ENCODE results near the gene CBR4. TPM values are rescaled to one million over a fixed set of nuclear protein-coding genes. Genes with fewer than 3 reads are reported as not detected.

The CBR4 gene
- total and polyA plus RNA-seq, 2 experiments from 2014 or later, result 36.9 to 38.1 TPM

- TF ChIP-seq CREB1 (CRISPR knock-in tag; IDR thresholded peaks at IDR 0.05; ENCODE audit: low read depth) (no peak), JUNB (IDR thresholded peaks at IDR 0.05; ENCODE audit: unreplicated experiment) (no peak)
Observed at GRCh38 chr4:169012049-169012448, 2.0 kb upstream of the CBR4 start (continued).

DNA sequence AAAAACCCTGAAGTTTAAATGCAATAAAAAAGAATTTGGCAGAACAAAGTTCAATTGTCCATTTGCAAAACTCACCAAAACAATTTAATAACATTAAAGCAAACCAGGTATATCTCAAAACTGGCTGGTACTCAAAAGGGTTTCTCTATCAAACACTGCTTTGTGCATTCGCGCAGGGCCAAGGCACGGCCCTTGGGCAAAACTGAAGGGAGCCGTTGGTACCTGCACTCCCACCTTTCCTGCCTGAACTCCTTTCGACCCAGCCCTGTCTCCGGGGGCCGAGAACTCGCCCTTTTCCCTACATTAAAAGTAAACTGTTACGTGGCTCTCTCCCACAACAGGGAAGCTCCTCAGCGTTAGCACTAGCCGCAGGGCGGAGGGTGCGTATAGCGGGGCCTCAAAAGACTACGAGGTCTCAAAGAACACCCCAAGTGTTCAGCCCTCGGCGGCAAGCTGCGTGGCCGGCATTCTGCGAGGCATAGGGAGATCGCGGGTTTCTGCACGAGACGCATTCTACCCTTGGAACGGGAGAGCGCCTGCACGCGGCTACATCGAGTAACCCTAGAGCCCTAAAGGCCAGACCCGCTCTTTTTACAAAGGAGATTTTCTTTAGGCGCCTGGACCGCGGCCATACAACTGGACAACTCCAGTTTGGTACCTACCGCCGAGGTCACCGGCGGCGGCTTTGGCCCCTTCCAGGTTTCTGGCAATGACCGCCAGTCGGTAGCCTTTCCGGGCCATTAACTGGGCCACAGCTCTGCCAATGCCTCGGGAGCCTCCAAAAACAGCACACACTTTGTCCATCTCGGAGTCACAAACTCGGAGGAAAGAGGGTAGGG lies 550 bp downstream of the CBR4 start:
- peak overlapping the region; percentile 89 for H3K27ac ChIP-seq (ENCODE audit: low read depth)
- no peaks in the 10 kb centered on the region for H3K9me2 ChIP-seq (ENCODE audit: insufficient read depth)
- TF ChIP-seq, protein P1, sequence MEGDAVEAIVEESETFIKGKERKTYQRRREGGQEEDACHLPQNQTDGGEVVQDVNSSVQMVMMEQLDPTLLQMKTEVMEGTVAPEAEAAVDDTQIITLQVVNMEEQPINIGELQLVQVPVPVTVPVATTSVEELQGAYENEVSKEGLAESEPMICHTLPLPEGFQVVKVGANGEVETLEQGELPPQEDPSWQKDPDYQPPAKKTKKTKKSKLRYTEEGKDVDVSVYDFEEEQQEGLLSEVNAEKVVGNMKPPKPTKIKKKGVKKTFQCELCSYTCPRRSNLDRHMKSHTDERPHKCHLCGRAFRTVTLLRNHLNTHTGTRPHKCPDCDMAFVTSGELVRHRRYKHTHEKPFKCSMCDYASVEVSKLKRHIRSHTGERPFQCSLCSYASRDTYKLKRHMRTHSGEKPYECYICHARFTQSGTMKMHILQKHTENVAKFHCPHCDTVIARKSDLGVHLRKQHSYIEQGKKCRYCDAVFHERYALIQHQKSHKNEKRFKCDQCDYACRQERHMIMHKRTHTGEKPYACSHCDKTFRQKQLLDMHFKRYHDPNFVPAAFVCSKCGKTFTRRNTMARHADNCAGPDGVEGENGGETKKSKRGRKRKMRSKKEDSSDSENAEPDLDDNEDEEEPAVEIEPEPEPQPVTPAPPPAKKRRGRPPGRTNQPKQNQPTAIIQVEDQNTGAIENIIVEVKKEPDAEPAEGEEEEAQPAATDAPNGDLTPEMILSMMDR (conservative IDR thresholded peaks at IDR 0.05; ENCODE audit: low read depth in 2 of 2), result peak; percentile 36 to 39
- TF ChIP-seq STAT1 (IDR thresholded peaks at IDR 0.05; ENCODE audit: unreplicated experiment) (no peak), NANOG (IDR thresholded peaks at IDR 0.05; ENCODE audit: borderline replicate concordance) (no peak)
- Mint-ChIP-seq H3K27me3 (ENCODE audit: insufficient read depth, low read depth, poor library complexity) (peaks cover 4% of the 10 kb centered on the region), H3K27ac (peak overlapping the region; percentile 95), H3K4me3 (peak overlapping the region; percentile 94), H3K4me1 (peaks cover 30% of the 10 kb centered on the region), H3K36me3 (ENCODE audit: low read depth) (peaks cover 16% of the 10 kb centered on the region), H3K9me3 (no peaks in the 10 kb centered on the region)
- ATAC-seq (peak; percentile 72), DNase-seq (ENCODE audit: low spot score) (peak; percentile 69)
- H2AFZ ChIP-seq, result peak overlapping the region; percentile 56
- H3K4me1 ChIP-seq (ENCODE audit: insufficient read depth), result peaks cover 30% of the 10 kb centered on the region
- no peaks in the 10 kb centered on the region for H4K20me1 ChIP-seq (replicated peaks; ENCODE audit: insufficient read depth)
- no peaks in the 10 kb centered on the region for H3K27me3 ChIP-seq (ENCODE audit: insufficient read depth)
- H3K79me2 ChIP-seq (replicated peaks; ENCODE audit: insufficient read depth), result peaks cover 41% of the 10 kb centered on the region
- H3K4me3 ChIP-seq, result peak overlapping the region; percentile 76
- peak overlapping the region; percentile 86 for H3K4me2 ChIP-seq
- peaks cover 6% of the 10 kb centered on the region; the same call in 1 of the 2 replicates for H3K36me3 ChIP-seq (ENCODE audit: insufficient read depth)
- H3F3A ChIP-seq (replicated peaks; ENCODE audit: low read depth), result no peaks in the 10 kb centered on the region

DNA sequence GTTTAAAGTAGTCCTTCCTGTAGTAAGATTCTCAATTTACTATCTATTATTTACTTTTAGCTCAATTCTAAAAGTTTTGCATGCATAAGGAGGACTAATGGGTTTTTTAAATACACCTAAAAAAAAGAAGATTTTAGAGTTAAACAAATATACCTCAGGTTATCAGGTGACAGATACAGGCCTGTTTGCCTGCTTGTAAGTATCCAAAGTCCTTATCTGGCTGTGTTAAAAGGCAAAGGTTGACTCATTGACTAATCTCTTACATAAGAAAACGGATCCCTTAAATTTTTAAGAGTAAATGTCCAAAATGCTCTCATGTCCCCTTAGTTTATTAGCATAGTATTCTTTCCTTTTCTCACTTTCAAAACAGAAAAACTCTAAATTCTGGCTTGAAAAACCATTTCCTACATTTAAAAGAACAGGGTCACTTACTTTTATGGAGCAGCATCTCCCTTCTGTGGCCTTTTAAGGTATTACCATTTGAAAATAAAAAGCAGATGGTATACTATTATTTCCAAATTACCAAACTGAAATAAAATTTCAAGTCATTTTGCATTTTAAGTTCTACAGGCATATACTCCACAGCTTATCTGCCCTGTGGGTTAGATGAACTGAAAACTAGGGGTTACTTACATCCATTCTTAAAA lies 4.5 kb downstream of the CBR4 start:
- H3K4me2 ChIP-seq, result no peak overlapping the region
- DNase-seq (ENCODE audit: low spot score) (no peak), ATAC-seq (no peak)
- H3K4me3 ChIP-seq, result no peak overlapping the region
- Mint-ChIP-seq H3K4me3 (no peak overlapping the region), H3K36me3 (ENCODE audit: low read depth) (peaks cover 52% of the 10 kb centered on the region), H3K9me3 (no peaks in the 10 kb centered on the region), H3K4me1 (peaks cover 24% of the 10 kb centered on the region), H3K27me3 (ENCODE audit: insufficient read depth, low read depth, poor library complexity) (peaks cover 4% of the 10 kb centered on the region), H3K27ac (no peak overlapping the region)
- peaks cover 26% of the 10 kb centered on the region for H3K4me1 ChIP-seq (ENCODE audit: insufficient read depth)
- peaks cover 46% of the 10 kb centered on the region for H3K79me2 ChIP-seq (replicated peaks; ENCODE audit: insufficient read depth)
- H3K27ac ChIP-seq (ENCODE audit: low read depth), result no peak overlapping the region
- peaks cover 13% of the 10 kb centered on the region; the same call in 1 of the 2 replicates for H3K36me3 ChIP-seq (ENCODE audit: insufficient read depth)
- no peaks in the 10 kb centered on the region for H3K9me2 ChIP-seq (ENCODE audit: insufficient read depth)
- no peaks in the 10 kb centered on the region for H4K20me1 ChIP-seq (replicated peaks; ENCODE audit: insufficient read depth)
- H3K27me3 ChIP-seq (ENCODE audit: insufficient read depth), result no peaks in the 10 kb centered on the region
- H2AFZ ChIP-seq, result no peak overlapping the region
- no peaks in the 10 kb centered on the region for H3F3A ChIP-seq (replicated peaks; ENCODE audit: low read depth)
- no peak for TF ChIP-seq ZNF462 (CRISPR knock-in tag; IDR thresholded peaks at IDR 0.05)
- TF ChIP-seq ZNF331 (CRISPR knock-in tag; IDR thresholded peaks at IDR 0.05; ENCODE audit: low read depth), result no peak
- TF ChIP-seq EZH2phosphoT487 (IDR thresholded peaks at IDR 0.05; ENCODE audit: unreplicated experiment), result no peak

Data from GM23338 (cell line).